GM21723 (cell line): ENCODE measurements around the gene CACNA1A.

Experiments used
- ATAC-seq: cut with Tn5 transposase; IDR thresholded peaks from one replicate; pipeline ENCODE4 v1.9.1; 2021; ENCODE audit warnings: mild to moderate bottlenecking, moderate library complexity; ENCODE audit not compliant: unreplicated experiment

Gene CACNA1A

GRCh38 chr19:13493516-13494310 lies 12.6 kb downstream of the CACNA1A start:
- ATAC-seq = no peak

GRCh38 chr19:13492128-13492527 lies 14.2 kb downstream of the CACNA1A start:
- no peak for ATAC-seq

GRCh38 chr19:13487985-13488384 lies 18.3 kb downstream of the CACNA1A start:
- no peak for ATAC-seq

DNA sequence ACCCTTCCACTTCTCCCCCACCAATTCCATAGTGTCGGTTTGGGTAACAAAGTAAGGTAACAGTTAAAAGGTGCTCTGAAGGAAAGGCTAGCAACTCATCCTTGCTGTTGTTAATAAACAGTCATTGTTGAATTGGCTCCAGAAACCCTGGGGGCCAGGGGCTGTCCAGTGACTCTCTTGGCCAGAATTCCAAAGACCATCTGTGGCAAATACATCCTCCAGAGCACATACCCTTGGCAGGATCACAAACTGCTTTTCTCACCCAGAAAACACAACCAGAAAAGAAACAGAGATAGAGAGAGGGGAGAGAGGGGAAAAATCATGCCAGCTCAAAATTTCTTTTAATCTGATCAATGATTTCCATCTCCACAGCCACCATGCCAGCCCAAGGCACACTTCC lies 22.1 kb downstream of the CACNA1A start:
- ATAC-seq = no peak

- ATAC-seq = no peak
Observed at GRCh38 chr19:13483215-13483614, 23.1 kb downstream of the CACNA1A start.

GRCh38 chr19:13478576-13478975 lies 27.7 kb downstream of the CACNA1A start:
- ATAC-seq = no peak

GRCh38 chr19:13476071-13476470 lies 30.2 kb downstream of the CACNA1A start:
- no peak for ATAC-seq

- no peak for ATAC-seq
Observed at GRCh38 chr19:13475044-13475443, 31.2 kb downstream of the CACNA1A start.

DNA sequence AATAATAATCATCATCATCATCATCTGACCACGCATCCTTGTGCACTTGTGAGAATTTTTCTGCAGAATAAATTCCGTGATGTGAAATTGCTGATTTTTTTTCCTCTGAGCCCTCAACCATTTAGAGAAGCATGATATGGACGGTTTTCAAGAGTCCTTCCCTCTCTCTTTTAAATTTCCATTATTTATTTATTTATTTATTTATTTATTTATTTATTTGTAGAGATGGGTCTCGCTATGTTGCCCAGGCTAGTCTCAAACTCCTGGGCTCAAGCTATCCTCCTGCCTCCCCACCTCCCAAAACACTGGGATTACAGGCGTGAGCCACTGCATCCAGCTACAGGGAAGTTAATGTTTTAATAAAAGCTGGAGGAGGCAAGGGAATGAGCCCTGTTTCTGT lies 39.6 kb downstream of the CACNA1A start:
- no peak for ATAC-seq

- ATAC-seq = no peak
Observed at GRCh38 chr19:13463296-13463695, 43.0 kb downstream of the CACNA1A start.

DNA sequence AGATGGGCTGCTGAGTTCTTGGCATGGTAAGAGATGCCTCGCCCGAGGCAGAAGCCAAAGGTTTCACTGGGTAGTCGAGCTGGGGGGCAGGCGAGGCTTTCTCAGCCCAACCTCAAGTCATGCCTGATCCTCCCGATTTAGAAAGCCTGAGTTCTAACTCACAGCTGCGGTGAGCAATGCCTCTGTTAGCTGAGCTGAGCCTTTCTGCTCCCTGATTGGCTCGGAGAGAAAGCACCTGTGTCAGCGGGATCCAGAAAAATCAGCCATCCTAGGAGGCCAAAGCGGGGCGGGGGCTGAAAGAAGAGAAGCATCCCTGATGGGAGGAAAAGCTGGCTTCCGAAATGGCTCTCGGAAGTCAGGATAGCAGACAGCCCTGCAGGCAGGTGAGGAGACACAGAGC lies 44.7 kb downstream of the CACNA1A start:
- no peak for ATAC-seq

DNA sequence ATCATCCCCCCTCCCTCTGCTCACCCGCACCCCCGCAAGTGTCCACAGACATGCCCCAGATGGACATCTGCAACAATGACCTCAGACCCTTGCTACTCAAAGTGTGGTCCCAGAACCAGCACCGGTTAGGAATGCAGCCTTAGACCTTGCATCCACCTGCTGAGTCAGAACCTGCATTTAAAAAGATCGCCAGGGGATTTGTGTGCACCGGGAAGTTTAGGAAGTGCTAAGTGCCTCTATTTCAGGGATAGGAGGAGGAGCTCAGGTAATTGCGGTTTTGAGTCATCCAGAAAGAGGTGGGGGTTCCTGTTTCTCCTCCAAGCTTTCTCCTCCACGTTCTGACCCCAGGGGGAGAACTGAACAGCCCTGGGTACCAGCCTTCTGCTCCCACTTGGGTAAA lies 46.2 kb downstream of the CACNA1A start:
- ATAC-seq = no peak

- no peak for ATAC-seq
Observed at GRCh38 chr19:13459351-13459750, 46.9 kb downstream of the CACNA1A start.

- no peak for ATAC-seq
Observed at GRCh38 chr19:13451434-13451995, 54.8 kb downstream of the CACNA1A start.

DNA sequence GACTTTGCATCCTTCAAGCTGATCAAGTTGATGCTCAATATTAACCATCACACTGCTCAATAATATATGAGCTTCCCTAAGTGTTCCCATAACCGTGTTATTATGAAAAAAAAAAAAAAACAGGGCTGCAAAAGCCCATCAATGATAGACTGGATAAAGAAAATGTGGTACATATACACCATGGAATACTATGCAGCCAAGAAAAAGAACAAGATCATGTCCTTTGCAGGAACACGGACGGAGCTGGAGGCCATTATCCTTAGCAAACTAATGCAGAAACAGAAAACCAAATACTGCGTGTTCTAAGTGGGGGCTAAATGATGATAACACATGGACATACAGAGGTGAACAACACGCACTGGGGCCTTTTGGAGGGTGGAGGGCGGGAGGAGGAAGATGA lies 58.3 kb downstream of the CACNA1A start:
- ATAC-seq = no peak

- no peak for ATAC-seq
Observed at GRCh38 chr19:13441810-13442512, 64.3 kb downstream of the CACNA1A start.

DNA sequence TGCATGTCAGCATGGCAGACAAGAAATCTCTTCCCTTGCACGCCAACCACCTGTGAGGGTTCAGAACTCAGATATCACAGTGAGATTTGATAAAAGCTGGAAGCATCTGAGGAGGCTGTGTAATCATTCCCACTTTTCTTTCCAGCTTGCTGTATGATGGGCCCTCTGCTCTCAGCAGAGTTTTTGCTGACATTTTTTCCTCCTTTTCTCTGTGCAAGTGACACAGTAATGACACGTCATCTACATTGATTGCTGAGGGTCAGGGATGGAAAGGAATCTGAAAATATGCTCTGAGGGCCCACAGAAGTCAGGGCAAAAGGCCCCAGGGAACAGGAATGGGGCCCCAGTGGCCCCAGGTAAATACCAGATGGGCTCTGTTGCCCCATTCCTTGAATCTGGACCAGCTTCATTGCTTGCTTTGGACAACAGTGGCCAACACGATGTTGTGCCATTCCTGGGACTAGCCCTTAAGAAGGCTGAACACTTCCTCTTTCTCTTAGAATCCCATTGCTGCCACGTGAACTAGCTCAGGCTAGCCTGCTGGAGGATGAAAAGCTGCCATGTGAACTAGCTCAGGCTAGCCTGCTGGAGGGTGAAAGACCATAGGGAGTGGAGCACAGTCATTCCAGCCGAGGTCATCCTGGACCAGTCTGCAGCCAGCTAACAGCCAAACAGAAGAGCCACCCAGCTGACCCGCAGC lies 68.2 kb downstream of the CACNA1A start:
- ATAC-seq = no peak

- no peak for ATAC-seq
Observed at GRCh38 chr19:13436352-13436751, 69.9 kb downstream of the CACNA1A start.

DNA sequence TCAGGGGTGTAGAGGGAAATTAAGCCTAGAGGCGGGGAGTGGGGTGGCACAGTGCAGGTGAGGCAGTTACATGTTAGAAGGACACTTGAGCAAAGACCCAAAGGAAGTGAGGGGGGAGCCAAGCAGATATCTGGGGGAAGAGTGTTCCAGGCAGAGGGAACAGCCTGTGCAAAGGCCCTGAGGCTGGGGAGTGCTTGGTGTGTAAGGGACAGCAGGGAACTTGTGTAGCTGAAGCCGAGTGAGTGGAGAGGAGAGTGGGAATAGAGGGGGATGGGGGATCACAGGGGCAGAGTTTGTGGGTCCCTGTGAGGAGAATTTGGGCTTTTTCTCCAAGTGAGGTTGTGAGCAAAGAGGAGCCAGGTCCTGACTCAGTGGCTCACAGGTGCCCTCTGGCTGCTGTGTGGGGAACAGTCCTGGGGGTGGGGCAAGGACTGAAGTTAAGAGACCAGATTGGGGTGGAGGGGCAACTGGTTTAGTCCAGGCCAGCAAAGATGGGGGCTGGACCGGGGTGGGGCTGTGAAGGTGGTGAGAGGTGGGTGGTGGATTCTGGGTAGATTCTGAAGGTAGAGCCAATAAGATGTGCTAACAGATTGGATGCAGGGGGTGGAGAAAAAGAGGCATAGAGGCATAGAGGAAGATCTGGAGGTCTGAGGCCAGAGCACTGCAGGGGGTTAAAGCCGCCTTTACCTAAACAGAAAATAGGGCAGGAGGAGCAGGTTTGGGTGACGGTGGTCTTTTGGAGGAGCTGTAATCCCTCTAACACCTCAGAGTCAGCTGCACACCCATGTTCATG lies 75.3 kb downstream of the CACNA1A start:
- ATAC-seq = no peak

DNA sequence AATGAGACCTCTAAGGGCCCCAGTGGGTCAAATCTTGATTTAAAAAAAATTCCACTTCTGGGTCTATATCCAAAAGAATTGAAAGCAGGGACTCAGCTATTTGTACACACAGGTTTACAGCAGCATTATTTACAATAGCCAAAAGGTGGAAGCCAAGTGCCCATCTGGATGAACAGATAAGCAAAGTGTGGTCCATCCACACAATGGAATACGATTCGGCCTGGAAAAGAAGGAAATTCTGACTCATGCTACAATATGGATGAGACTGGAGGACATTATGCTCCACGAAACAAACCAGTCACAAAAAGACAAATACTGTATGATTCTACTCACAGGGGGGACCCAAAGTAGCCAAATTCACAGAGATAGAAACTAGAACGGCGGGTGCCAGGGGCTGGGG lies 76.7 kb downstream of the CACNA1A start:
- no peak for ATAC-seq

- ATAC-seq = no peak
Observed at GRCh38 chr19:13428352-13428751, 77.9 kb downstream of the CACNA1A start.
